ENCODE data around the gene MGAT4A.
"Not testable (repeated sequence)": the region's sequence is repeated elsewhere in the genome, so short reads cannot be mapped to it uniquely, and the experiment has no call there.

- TF ChIP-seq CTCF (IDR thresholded peaks at IDR 0.05 in 2 of 3, conservative IDR thresholded peaks at IDR 0.05 in 1 of 3; ENCODE audit: control insufficient read depth in 2 of 3, extremely low read depth in 1 of 3, insufficient read depth in 1 of 3, low read depth in 3 of 3, low read length in 3 of 3); TAF1 (IDR thresholded peaks at IDR 0.05; ENCODE audit: borderline replicate concordance, low read depth, low read length); BRCA1 (IDR thresholded peaks at IDR 0.05; ENCODE audit: low read depth, low read length); YY1 (IDR thresholded peaks at IDR 0.05; ENCODE audit: low read depth, low read length); TBL1XR1 (IDR thresholded peaks at IDR 0.05; ENCODE audit: low read depth, low read length): not testable (repeated sequence)
Observed at GRCh38 chr2:98659491-98659840, 71.5 kb downstream of the MGAT4A start.

Measured in GM12878 (cell line).